SH-SY5Y (cell line): Measurements from ENCODE around the gene PTPRD.

Source experiments
- GATA2 ChIP-seq: IDR thresholded peaks from 2 replicates; pipeline ENCODE4 v1.6.1; 2011; ENCODE audit warnings: mild to moderate bottlenecking, low read depth, low read length
- GATA3 ChIP-seq: IDR thresholded peaks from 2 replicates; pipeline ENCODE4 v1.6.1; 2011; ENCODE audit warnings: low read depth, mild to moderate bottlenecking, low read length, moderate library complexity

DNA sequence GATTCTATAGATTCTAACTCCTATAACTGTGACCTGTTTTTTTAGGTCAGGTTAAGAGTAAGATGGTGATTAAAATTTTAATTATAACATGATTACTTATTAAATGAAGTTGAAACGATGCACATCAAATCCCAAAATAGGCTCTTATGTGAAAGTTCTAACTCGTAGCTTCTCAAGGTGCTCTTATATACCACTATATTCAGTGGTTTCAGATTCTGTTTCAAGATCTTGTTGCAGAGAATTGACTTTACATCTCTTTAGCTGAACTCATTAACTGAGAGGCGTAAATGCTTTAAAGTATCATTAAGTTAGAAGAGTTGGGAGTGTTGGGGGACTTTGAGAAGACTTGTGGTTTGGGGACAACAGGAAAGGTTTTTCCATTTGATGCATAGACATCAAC lies 1399.8 kb downstream of the PTPRD start:
- TF ChIP-seq GATA3 = no peak
- TF ChIP-seq GATA2 = no peak
